OCI-M2 (cell line): ENCODE measurements around the gene RAPGEF1.

ENCODE experiments used
- DNase-seq: peaks from one replicate; lab custom pipeline; 2025; ENCODE audit not compliant: unreplicated experiment; lab: John Stamatoyannopoulos, UW

Gene RAPGEF1

DNA sequence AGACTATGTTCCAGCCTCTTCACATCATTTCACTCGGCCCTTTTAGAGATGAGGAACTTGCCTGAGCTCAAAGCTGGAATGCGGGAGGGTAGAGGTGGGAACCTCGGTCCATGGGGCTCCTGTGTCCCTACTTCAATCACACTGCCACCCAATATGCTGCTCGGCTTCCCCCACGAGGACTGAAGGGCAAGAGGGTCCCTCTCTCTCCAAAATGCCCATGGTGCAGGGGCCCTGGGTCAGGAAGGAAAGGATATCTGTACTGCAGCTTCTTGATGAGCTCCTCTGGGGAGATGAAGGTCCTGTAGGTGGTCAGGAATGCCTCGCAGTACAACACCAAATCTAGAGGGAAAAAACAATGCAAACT is 148.0 kb downstream of the RAPGEF1 start:
- DNase-seq = no peak

DNA sequence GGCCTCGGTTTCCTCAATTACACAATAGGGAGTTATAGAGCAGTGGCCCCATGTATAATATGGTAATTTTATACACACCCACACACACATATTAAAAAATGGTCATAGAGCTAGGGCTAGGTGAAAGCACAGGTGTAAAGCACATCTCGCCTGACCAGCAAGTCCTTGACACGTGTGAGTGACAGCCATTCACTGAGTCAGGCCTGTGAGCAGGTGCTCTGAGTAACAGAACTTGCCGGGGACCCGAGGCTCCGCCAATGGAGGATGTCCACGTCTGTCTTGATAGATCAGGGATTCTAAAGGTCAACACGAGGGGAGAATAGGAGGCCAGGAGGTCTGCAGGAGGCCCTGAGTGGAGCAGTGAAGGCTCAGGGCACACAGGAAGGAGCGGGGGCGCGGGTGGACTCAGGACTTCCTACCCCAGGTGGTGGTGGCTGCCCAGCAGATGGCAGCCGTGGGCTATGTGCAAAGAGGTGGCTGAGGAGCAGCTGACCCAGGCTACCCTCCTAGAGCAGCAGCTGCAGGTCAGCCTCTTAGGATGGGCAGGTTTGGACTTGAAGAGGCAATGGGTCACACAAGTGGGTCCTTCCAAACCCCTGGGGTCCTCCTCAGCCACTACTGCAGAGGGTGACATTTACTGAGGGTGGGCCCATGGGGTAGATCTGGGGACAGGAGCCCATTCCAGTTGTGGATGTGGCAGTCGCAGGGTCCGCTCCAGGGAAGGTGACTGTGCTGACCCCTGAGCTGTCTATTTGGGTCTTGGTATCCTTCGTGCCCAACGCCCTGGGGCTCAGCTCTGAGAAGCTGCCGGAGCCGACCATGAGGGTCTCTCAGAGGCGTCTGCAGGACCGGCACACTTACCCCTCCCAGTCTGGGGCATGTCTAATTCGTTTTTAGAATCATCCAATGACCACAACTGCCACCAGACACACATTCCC is 148.7 kb downstream of the RAPGEF1 start:
- no peak for DNase-seq

DNA sequence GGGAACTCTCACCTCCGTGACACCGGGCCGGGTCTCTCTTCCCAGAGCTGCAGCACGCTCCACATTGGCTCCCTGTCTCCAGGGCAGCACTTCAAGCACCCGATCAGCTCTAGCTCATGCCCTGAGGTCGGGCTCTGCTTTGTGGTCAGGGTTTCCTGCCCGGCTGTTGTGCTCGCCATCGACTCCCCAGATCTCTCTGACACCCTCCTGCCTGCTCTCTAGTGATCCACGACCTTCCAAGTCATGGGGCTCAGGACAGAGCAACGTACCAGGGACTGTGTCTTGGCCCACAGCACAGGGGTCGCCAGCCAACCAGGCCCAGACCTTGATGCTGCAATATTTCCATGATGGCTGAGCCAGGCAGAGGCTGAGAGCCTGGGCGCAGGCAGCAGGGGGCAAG is 149.4 kb downstream of the RAPGEF1 start:
- DNase-seq = no peak

DNA sequence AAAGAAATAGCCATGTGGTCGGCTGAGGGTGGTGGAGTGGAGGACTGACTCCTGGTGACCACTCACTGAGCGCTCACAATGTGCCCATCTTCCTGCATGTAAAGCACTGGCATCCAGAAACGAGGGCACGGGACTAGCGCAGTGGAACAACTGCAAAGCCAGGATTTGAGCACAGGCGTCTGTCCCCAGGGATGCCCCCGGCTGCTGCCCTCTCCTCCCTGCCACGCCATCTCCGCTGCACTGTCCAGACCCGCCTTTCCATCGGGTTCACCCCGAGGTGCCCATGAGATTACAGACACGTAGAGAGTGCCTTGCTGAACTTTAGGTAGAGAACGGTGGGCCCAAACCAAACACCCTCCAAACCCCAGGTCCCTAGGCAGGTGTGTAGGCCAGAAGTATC is 149.9 kb downstream of the RAPGEF1 start:
- DNase-seq = no peak

DNA sequence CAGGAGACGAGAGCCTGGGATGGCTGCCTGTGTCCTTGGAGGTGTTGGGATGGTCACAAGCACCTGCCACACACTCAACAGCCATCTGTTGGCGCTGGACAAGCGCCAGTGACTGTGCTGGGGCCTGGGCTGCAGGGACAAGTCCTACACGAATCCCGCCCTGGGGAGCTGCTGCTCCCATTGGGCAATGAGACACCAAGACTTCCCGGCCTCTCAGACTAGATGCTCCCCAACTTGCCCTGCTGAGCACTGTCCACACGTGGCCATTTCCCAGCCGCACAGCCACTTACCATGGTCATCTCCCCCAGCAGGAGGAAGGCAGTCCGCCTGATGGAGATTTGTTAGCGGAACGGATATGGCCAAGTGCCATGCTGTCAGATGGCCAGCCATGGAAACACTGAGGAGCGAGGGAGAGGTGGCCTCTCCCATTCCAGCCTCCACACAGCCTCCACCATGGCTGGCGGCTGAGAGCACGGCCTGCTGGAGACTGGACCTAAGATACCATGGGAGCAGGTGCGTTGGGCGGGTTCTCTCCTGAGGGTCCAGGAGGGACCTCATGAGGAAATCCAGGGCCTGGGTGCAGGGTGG is 150.7 kb downstream of the RAPGEF1 start:
- DNase-seq = no peak

DNA sequence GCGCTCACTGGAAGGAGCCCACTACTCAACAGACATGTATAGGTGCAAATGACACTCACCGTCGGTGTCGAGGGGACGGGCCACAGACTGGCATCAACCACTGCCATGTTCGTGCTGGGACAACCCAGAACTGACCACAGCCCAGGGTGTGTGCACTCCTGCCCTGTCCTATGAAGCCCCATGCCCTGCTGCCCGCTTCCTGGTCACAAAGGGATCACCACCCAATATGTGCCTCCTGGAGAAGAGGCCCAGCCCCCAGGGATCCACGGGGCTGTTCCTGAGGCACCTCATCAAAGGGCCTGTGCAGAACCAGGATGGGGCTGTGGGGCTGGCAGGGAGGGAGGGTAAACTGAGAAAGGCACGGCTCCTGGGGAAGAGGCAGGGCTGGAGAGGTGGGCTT is 151.5 kb downstream of the RAPGEF1 start:
- DNase-seq = no peak

DNA sequence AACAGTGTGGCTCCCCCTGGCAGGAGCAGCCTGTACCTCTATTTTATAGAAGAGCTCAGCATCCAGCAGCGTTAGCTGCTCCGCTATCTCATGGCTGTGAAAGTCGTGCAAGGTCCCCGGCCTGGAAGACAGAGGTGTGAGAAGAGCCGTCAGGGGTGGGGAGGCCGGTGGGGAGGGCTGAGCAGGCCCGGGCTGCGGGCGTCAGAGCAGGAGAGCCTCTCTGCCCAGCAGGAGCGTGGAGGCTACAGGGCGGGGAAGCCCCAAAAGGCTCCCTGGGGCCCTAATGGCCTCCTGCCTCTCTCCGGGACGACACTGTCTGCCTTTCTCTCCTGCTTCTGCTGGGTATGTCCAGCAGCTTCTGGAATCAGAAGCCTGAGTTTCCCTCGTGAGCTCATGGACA is 152.0 kb downstream of the RAPGEF1 start:
- DNase-seq = no peak

DNA sequence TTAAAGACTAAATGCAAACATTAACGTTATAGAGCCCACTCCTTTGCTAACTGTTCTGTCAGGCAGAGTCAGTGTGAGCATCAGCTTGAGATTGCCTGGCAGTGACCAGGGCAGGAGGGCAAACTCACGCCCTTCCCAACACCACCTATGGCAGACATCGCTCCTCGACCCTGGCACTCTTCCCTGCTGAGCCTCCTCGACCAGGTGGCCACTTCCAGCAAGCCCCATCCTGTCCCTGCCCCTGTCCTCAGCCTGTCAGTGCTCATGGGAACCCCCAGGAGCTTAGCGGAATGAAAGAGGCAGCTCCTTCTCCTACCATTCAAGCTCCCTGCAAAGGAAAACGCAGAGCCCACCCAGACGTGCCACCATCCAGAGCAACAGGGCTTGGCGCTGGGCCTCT is 152.5 kb downstream of the RAPGEF1 start:
- DNase-seq = no peak

DNA sequence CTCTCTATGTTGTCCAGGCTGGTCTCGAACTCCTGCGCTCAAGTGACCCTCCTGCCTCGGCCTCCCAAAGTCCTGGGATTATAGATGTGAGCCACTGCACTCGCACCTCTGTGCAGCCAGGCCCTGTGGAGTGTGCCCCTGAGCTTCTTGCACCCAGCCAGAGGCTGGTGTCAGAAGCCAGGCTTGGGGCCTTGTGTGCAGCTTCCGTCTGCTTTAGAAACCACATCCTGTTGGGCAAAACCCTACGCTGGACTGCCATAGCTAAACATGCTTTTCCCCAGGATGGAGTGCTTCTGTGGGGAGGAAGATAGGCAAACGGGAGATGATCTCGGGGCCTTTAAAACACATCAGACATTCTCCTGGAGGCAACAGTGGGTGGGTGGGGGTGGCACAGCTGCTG is 154.5 kb downstream of the RAPGEF1 start:
- DNase-seq = no peak

DNA sequence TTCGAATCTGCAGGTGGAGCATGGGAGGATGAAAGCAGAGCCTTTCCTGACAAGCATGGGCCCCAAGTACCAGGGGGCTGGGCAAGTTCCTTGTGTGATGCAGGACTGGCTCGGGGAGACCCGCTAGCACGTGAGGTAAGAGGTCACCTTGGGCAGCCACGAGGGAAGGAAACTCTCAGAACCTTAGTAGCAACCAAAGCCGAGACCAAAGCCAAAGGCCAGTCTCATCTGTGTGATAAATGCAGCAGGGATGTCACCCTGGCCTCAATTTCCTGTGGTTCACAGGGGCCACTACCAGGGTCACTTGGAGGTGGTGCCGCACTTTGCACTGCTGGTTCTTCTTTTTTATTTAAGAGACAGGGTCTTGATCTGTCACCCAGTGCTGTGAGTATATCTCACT is 155.0 kb downstream of the RAPGEF1 start:
- no peak for DNase-seq

DNA sequence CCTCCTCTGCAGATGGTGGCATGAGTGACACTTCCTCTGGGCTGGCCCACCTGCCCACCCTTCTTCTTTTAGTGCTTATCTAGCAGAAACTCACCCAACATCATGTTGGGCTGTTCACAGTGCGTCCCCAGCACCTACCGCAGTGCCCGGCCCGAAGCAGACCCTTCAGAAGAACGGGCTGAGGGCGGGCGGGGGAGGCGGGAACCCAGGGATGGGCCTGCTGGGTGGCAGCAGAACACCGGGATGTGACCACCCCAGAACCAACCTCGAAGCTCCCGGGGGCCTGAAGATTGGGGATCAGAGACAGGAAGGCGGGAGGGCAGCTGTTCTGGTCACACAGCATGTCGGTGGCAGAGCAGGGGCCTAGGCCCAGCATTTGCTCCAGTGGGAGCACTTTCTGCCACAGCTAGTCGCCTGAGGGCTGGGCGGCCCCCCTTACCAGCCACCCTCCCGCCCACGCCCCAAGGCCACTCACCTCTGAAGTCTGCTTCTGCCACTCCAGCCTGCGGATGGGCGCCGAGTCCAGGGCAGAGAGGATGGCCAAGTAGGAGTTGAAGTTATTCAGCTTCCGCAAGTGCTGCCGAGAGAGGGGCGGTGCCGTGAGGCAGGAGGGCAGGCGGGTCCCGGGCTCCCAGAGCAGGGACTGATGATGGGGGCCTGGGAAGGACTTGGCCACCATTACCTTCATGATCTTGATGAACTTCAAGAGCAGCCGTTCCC is 155.9 kb downstream of the RAPGEF1 start:
- no peak for DNase-seq

DNA sequence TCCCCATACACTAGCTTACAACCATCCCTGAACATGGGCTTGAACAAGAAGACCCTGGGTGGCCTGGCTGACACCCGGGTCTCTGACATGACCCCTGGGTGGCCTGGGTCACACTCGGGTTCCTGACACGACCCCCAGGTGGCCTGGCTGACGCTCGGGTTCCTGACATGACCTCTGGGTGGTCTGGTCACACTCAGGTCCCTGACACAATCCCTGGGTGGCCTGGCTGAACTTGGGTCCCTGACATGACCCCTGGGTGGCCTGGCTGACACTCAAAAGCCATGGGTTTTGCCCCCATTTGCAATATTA is 156.6 kb downstream of the RAPGEF1 start:
- DNase-seq = no peak

DNA sequence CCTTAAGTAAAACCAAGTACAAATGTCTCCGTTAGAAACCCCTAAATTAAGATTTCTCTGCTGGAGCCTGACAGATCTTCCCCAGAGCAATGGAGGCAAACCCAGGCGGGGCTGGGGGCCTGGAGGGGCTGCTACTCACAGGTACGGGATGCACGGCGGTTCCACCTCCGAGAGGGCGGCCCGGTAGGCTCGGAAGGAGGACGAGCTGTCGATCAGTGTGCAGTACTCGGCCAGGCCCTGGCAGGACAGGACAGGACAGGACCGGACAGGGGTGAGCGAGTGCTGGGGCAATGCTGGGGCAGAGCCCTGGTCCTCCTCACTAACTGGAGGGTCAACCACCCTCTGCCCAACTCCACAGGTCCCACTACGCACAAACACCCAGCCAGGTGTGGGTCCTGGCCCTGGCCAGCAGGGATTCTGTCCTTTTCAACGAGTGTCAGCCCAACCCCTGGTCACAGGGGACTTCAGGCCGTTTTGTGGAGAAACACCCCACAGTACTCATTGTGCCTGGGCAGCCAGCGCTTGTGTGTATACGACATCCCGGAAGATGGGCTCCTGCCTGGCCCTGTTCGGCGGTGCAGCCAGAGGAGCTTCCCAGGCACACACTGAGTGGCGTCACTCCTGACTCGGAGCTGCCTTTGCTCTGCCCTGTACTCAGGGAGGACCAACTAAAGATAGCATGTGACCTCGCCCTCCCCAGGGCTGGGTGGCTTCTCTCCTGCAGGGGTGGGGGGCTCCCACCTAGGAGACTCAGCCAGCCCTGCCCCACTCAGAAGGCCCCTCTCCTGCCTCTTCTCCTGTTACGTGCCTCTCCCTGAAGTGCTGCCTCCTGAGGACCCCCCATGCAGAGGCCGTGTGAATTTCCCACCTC is 157.2 kb downstream of the RAPGEF1 start:
- no peak for DNase-seq

DNA sequence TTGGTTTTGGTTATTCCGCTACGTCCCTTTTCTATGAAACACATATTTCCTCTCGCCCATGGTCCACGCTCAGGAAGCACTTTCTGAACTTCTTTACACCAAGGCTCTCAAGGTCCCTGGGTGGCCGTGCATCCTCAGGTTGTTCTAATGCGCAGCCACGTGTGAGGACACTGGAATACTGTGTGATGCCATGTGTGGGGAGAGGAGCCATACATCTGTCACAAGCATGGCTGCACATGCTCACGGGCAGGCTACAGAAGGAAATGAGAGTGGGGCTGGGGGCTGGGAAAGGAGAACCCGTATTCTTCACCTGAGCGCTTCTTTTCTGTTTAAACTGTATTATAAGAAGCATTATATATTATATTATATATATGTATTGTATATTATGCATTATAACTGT is 157.8 kb downstream of the RAPGEF1 start:
- DNase-seq = no peak

DNA sequence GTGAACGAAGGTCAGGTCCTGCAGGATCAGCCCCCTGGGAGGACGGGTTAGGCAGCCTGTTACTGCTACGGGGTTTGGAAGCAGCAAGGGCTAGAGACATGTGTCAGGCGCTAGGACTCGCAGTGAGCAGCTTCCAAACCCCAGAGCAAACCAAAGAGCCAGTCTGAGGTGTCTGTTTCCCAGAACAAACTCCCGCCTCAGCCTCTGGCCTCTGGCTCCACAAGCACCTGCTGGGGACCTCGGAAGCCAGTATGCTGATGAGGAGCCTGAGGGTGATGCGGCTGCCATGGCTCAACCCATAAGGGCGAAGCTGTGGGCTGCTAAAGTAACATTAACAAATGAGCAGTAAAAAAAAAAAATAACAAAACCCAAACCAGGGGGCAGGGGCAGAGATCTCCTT is 159.5 kb downstream of the RAPGEF1 start:
- no peak for DNase-seq

DNA sequence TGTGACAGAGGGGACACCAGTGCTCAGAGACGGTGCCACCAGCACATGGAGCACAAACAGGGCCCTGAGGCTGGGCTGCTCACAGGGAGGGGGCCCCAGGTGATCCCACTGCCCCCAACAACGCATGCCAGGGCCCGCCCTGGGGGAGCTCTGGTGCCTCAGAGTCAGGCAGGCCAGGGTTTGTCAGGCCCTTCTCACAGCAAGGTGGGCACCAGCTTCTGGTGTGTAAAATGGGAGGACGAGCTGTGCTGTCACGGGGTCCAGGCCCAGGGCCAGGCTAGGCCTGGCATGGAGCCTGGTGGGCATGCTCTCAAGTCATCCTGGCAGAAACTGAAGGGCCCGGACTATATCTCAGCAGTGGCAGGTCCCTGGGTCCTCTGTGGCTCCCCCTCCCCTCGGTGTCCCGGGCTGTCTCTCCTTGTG is 160.1 kb downstream of the RAPGEF1 start:
- no peak for DNase-seq

DNA sequence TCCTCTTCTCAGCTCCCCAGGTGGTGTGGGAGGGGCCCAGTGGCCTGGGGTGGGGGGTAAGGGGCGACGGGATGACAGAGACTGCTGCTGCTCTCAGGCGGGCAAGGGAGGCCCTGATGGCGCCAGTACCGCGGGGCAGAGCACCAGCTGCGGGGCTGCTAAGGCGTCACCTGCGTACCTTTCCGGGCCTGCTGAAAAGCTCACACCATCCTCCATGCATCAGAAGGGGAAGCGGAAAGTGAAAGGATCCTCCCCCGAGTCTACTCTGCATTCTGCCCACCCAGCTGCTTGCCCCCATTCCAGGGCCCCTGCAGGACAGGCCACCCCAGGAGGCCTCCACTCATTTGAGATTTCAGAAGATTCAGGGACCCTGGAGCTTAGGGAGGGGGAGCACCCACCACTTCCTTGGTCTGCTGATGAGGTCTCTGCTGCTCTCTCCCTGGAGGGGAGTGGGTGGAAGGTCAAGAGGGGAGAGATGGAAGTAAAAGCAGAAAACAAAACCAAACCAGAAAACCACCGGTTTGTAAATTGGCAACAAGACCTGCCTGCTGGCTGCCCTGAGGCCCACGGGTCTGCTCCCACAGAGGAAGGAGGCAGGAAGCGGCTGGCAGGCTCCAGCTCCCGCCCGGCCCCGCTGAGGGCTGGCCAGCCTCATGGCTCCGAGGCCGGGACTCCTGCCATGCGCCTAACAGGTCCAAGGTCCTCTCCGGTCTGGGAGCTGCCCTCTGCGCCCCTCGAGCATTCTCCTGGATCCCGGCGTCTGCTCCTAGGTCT is 161.0 kb downstream of the RAPGEF1 start:
- no peak for DNase-seq

DNA sequence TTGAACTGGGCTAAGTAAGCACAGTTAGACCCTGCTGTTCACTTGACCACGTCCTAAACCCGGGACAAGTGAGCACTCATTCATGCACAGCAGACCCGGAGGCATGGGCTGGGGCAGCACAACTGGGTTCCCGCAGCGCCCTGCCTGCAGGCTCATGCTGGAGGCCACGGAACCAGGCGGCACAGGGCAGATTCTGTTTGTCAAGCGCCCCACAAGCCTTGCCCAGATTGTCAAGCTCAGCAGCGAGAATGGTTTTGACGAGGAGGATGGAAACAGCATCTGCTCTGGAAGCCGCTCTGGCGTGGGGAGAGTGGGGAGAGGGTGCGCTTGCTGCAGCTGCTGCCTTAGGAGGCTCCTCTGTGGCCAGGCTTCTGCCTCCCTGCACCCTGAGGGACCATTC is 161.9 kb downstream of the RAPGEF1 start:
- DNase-seq = no peak

DNA sequence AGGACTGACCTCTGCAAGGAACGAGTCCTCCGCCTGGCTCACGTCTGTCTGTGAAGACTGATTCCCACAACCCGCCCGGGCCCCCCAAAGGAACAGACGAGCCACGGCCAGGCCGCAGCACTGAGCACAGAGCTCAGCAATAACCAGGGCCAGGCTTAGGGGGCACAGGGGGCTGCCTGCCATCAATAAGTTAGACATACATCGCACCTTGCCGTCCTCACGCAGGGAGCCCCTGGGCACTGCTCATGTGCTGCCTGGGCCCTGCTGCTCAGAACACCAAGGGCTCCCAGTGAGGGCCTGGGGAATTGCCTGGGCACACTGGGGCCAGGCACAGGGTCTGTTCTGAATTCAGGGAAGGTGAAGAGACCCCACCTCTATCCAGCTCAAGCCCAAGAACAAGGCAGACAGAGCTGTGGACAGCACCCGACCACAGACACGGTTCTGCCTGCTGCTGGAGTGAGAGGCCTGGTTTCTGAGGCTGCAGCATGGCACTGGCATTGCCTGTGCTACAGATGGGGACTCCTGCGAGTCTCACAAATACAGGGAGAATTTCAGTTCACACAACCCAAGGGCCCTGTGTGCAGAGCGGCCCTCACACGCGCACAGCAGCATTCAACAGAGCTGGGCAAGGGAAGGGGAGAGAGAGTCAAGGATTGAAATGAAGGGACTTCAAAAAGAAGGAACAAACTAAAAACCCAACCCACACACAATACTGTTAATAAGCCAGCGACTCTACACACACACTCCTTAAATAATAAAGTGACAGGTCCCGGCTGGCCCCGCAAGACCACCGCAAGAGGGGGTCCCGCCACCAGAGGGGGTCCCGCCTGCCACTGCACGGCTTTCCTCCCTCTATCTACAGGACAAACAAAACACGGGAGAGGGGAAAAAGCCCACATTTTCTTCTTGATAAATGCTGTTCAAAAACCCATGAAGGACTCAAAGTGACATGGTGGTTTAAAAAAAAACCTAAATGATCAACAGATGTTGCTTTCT is 162.6 kb downstream of the RAPGEF1 start:
- DNase-seq = no peak
